ENCODE results near the gene PIP. TPM values are rescaled to one million over a fixed set of nuclear protein-coding genes. Genes with fewer than 3 reads are reported as not detected.

PIP gene
- total RNA-seq, 1 donor from 2014 or later: not detected

DNA sequence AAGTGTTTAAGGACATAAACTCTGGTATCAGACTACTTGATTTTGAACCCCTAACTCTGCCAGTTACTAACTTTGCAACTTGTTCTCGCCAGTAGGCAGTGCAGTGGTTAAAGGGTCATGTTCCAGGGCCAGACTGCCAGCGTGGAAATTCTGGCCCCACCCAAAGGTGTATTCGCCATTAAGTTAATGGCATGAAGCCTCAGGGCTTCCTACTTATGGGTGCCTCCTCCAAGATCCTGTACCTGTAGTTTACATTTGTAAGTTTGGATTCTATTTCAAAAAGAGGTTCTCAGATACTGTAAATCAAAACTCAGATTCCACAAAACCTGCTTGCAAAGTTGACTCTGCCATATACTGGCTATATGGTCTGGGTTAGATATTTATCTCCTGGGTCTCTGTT lies 2.8 kb upstream of the PIP start:
- Mint-ChIP-seq H3K9me3 (ENCODE audit: unreplicated experiment) (peaks cover 9% of the 10 kb centered on the region), H3K4me1 (ENCODE audit: unreplicated experiment) (peaks cover 15% of the 10 kb centered on the region), H3K27ac (ENCODE audit: unreplicated experiment) (no peak overlapping the region), H3K36me3 (ENCODE audit: low read depth, unreplicated experiment) (peaks cover 3% of the 10 kb centered on the region), H3K4me3 (ENCODE audit: unreplicated experiment) (no peak overlapping the region), H3K27me3 (ENCODE audit: unreplicated experiment) (no peaks in the 10 kb centered on the region)
- TF ChIP-seq, protein P1, sequence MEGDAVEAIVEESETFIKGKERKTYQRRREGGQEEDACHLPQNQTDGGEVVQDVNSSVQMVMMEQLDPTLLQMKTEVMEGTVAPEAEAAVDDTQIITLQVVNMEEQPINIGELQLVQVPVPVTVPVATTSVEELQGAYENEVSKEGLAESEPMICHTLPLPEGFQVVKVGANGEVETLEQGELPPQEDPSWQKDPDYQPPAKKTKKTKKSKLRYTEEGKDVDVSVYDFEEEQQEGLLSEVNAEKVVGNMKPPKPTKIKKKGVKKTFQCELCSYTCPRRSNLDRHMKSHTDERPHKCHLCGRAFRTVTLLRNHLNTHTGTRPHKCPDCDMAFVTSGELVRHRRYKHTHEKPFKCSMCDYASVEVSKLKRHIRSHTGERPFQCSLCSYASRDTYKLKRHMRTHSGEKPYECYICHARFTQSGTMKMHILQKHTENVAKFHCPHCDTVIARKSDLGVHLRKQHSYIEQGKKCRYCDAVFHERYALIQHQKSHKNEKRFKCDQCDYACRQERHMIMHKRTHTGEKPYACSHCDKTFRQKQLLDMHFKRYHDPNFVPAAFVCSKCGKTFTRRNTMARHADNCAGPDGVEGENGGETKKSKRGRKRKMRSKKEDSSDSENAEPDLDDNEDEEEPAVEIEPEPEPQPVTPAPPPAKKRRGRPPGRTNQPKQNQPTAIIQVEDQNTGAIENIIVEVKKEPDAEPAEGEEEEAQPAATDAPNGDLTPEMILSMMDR (IDR thresholded peaks at IDR 0.05; ENCODE audit: unreplicated experiment): no peak
- DNase-seq (ENCODE audit: low spot score): no peak

DNA sequence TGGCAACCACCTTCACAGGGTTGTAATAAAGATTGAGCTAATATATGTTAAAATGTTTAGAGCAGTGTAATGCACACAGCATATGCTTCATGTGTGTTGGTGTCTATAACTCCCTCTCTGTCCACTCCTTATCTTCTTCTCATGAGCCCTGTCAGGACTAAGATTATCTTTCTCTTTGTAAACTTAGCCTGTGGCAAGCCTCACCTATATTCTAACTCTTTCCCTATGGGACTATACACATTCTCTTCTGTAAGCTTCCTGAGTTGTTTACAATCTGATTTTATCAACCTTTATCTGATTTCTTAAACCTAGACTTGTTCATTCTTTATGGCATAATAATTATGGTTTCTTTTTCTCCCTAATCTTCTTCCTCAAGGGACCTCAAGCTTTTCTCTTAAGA lies 2.4 kb upstream of the PIP start:
- Mint-ChIP-seq H3K27me3 (ENCODE audit: unreplicated experiment) (no peaks in the 10 kb centered on the region), H3K4me1 (ENCODE audit: unreplicated experiment) (peaks cover 15% of the 10 kb centered on the region), H3K36me3 (ENCODE audit: low read depth, unreplicated experiment) (peaks cover 3% of the 10 kb centered on the region), H3K9me3 (ENCODE audit: unreplicated experiment) (peaks cover 7% of the 10 kb centered on the region), H3K4me3 (ENCODE audit: unreplicated experiment) (no peak overlapping the region), H3K27ac (ENCODE audit: unreplicated experiment) (no peak overlapping the region)
- DNase-seq (ENCODE audit: low spot score): no peak
- TF ChIP-seq, protein P1 (IDR thresholded peaks at IDR 0.05; ENCODE audit: unreplicated experiment): no peak

GRCh38 chr7:143130541-143130940 lies 1.3 kb upstream of the PIP start:
- Mint-ChIP-seq H3K27ac (ENCODE audit: unreplicated experiment) (no peak overlapping the region), H3K36me3 (ENCODE audit: low read depth, unreplicated experiment) (peaks cover 2% of the 10 kb centered on the region), H3K4me1 (ENCODE audit: unreplicated experiment) (peaks cover 15% of the 10 kb centered on the region)

DNA sequence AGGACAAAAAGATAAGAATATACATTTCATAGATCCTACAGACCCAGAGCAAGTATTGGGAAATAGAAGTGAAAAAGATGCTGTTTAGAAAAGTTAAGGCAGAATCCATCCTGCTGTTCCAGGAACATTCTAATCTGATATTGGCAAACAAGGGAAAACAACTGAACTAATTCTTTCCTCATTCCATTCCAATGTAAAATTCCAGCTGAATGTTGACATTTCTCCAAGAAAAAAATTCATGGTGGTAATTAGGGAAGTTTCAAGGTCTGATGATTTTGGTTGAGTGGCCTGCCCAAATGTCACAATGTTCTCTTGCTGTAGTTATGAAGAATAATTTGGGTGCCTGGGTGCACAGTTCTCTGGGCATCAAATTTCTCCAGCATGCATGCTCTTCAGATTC lies 15.2 kb downstream of the PIP start:
- Mint-ChIP-seq H3K27me3 (ENCODE audit: unreplicated experiment) (no peaks in the 10 kb centered on the region), H3K4me3 (ENCODE audit: unreplicated experiment) (no peak overlapping the region), H3K36me3 (ENCODE audit: low read depth, unreplicated experiment) (no peaks in the 10 kb centered on the region), H3K27ac (ENCODE audit: unreplicated experiment) (no peak overlapping the region), H3K9me3 (ENCODE audit: unreplicated experiment) (no peaks in the 10 kb centered on the region), H3K4me1 (ENCODE audit: unreplicated experiment) (no peaks in the 10 kb centered on the region)
- TF ChIP-seq, protein P1 (IDR thresholded peaks at IDR 0.05; ENCODE audit: unreplicated experiment): no peak
- no peak for DNase-seq (ENCODE audit: low spot score)

More at GRCh38 chr7:143130541-143130940, 1.3 kb upstream of the PIP start:
- no peak overlapping the region for H3K4me3 Mint-ChIP-seq (ENCODE audit: unreplicated experiment)
- TF ChIP-seq, protein P1 (IDR thresholded peaks at IDR 0.05; ENCODE audit: unreplicated experiment): no peak
- DNase-seq (ENCODE audit: low spot score): no peak
- H3K27me3 Mint-ChIP-seq (ENCODE audit: unreplicated experiment): no peaks in the 10 kb centered on the region
- H3K9me3 Mint-ChIP-seq (ENCODE audit: unreplicated experiment): peaks cover 3% of the 10 kb centered on the region

DNA sequence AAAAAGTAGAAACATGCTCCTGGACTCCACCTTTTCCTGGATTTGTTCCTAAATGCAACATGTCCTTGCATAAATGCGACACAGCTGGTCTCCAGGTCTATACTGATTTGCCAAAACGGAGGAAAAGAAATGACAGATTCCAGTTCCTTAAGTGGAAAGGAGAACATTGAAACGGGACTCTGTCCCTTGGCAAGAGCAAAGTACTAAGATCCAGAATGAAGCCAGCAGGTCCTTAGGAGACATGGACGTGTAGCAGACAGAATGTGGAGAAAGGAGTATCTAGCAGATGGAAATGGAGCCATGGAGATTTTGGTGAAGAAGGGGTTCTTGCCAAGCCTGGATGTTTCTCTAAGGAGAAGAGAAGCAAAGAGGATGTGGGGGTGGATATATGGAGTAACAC lies 16.2 kb downstream of the PIP start:
- Mint-ChIP-seq H3K36me3 (ENCODE audit: low read depth, unreplicated experiment) (no peaks in the 10 kb centered on the region), H3K27ac (ENCODE audit: unreplicated experiment) (no peak overlapping the region), H3K4me3 (ENCODE audit: unreplicated experiment) (no peak overlapping the region), H3K4me1 (ENCODE audit: unreplicated experiment) (no peaks in the 10 kb centered on the region), H3K9me3 (ENCODE audit: unreplicated experiment) (no peaks in the 10 kb centered on the region), H3K27me3 (ENCODE audit: unreplicated experiment) (no peaks in the 10 kb centered on the region)
- TF ChIP-seq, protein P1 (IDR thresholded peaks at IDR 0.05; ENCODE audit: unreplicated experiment): no peak
- DNase-seq (ENCODE audit: low spot score): no peak
